Neural crest cell (in vitro differentiated cells): ENCODE measurements around the gene HSPH1. TPM values are rescaled to one million over a fixed set of nuclear protein-coding genes. Genes with fewer than 3 reads are reported as not detected.

Experiments used
- DNase-seq: peaks from one replicate; pipeline ENCODE4 v3.0.0; 2021; ENCODE audit warnings: low read depth, mixed read lengths, low spot score
- H3K27ac Mint-ChIP-seq: one replicate; pipeline ENCODE4 v1.8.0; 2021; ENCODE audit warnings: mild to moderate bottlenecking, mixed read lengths; ENCODE audit not compliant: unreplicated experiment
- H3K27me3 Mint-ChIP-seq: 2 replicates; pipeline ENCODE4 v1.8.0; 2021; ENCODE audit warnings: low read depth, mild to moderate bottlenecking, mixed read lengths
- H3K36me3 Mint-ChIP-seq: 2 replicates; pipeline ENCODE4 v1.8.0; 2021; ENCODE audit warnings: low read depth, mild to moderate bottlenecking, mixed read lengths
- H3K4me1 Mint-ChIP-seq: 2 replicates; pipeline ENCODE4 v1.8.0; 2021; ENCODE audit warnings: mixed read lengths
- H3K4me3 Mint-ChIP-seq: one replicate; pipeline ENCODE4 v1.8.0; 2021; ENCODE audit warnings: mild to moderate bottlenecking, mixed read lengths
- H3K9me3 Mint-ChIP-seq: 2 replicates; pipeline ENCODE4 v1.8.0; 2021; ENCODE audit warnings: mixed read lengths
- CTCF ChIP-seq: fragments of 200-600 bp; sonication (generic); conservative IDR thresholded peaks from 2 replicates; pipeline ENCODE4 v1.5.0; 2021; ENCODE audit warnings: antibody characterized with exemption, mild to moderate bottlenecking
- total RNA-seq: library from RNA; stranded (reverse); gene quantifications from 2 replicates; pipeline ENCODE4 v1.2.1, GENCODE V29; 2021

The HSPH1 gene
- total RNA-seq, 1 donor from 2014 or later, result 146 TPM

- Mint-ChIP-seq H3K27ac (no peak overlapping the region), H3K9me3 (no peaks in the 10 kb centered on the region), H3K27me3 (no peaks in the 10 kb centered on the region), H3K36me3 (no peaks in the 10 kb centered on the region), H3K4me1 (peaks cover 45% of the 10 kb centered on the region), H3K4me3 (no peak overlapping the region)
- no peak for TF ChIP-seq CTCF
- no peak for DNase-seq
Observed at GRCh38 chr13:31207661-31208552, 46.2 kb upstream of the HSPH1 start.

- no peak for TF ChIP-seq CTCF
- Mint-ChIP-seq H3K27ac (no peak overlapping the region), H3K27me3 (no peaks in the 10 kb centered on the region), H3K4me3 (peak overlapping the region; percentile 4), H3K36me3 (no peaks in the 10 kb centered on the region), H3K4me1 (peaks cover 52% of the 10 kb centered on the region), H3K9me3 (no peaks in the 10 kb centered on the region)
- no peak for DNase-seq
Observed at GRCh38 chr13:31204592-31204991, 42.9 kb upstream of the HSPH1 start.

GRCh38 chr13:31201341-31202031, 39.8 kb upstream of the HSPH1 start:
- peak overlapping the region; percentile 65 for H3K27ac Mint-ChIP-seq
- peak overlapping the region; percentile 89 for H3K4me3 Mint-ChIP-seq
- no peaks in the 10 kb centered on the region for H3K27me3 Mint-ChIP-seq
- TF ChIP-seq CTCF, result no peak
- no peaks in the 10 kb centered on the region for H3K9me3 Mint-ChIP-seq
- H3K4me1 Mint-ChIP-seq, result peaks cover 28% of the 10 kb centered on the region
- no peak for DNase-seq
- no peaks in the 10 kb centered on the region for H3K36me3 Mint-ChIP-seq

GRCh38 chr13:31200637-31200971, 38.9 kb upstream of the HSPH1 start:
- no peaks in the 10 kb centered on the region for H3K36me3 Mint-ChIP-seq
- no peak overlapping the region for H3K27ac Mint-ChIP-seq
- peak; percentile 47 for DNase-seq
- H3K9me3 Mint-ChIP-seq, result no peaks in the 10 kb centered on the region
- peak overlapping the region; percentile 89 for H3K4me3 Mint-ChIP-seq
- TF ChIP-seq CTCF, result no peak
- H3K4me1 Mint-ChIP-seq, result peaks cover 28% of the 10 kb centered on the region
- H3K27me3 Mint-ChIP-seq, result no peaks in the 10 kb centered on the region

- no peaks in the 10 kb centered on the region for H3K27me3 Mint-ChIP-seq
- H3K4me1 Mint-ChIP-seq, result peaks cover 27% of the 10 kb centered on the region
- peak; percentile 82 for DNase-seq
- no peak within 1 kb of the TSS for H3K27ac Mint-ChIP-seq
- TF ChIP-seq CTCF, result peak; percentile 84
- no peaks in the 10 kb centered on the region for H3K9me3 Mint-ChIP-seq
- H3K4me3 Mint-ChIP-seq, result peak within 1 kb of the TSS; percentile 89
- H3K36me3 Mint-ChIP-seq, result no peaks in the 10 kb centered on the region
Observed at GRCh38 chr13:31199849-31200636, 38.3 kb upstream of the HSPH1 start, which contains the start of gene B3GLCT. Gene B3GLCT (plus strand): TSS chr13:31199975. CDS start chr13:31200085, 110 bp downstream.
